Stimulated activated CD8-positive, alpha-beta memory T cell treated with anti-CD3 and anti-CD28 coated beads, Interleukin-2, amount 100 ng/mL, for 1 hour (primary cell): ENCODE data around the gene ALKAL2.

Experiments used
- DNase-seq, 2 donors: peaks; one replicate each; pipeline ENCODE4 v3.0.0-alpha.2; 2020; ENCODE audit warnings: low read depth in 2 of 2

Gene ALKAL2

DNA sequence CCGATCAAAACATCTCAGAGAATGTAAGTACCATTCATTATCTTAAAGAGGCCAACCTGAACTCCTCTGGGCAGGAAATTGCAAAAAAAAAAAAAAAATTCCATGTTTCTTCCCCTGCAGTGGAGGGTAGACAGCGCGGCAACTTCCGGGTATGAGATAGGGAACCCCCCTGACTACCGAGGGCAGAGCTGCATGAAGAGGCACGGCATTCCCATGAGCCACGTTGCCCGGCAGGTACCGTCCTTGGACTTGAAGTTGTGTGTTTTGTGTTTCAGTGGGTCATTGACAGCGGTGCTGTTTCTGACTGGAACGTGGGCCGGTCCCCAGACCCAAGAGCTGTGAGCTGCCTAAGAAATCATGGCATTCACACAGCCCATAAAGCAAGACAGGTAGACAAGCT lies 16.0 kb downstream of the ALKAL2 start:
- no peak for DNase-seq

- no peak for DNase-seq
Measured at GRCh38 chr2:270861-271260, 17.0 kb downstream of the ALKAL2 start.

DNA sequence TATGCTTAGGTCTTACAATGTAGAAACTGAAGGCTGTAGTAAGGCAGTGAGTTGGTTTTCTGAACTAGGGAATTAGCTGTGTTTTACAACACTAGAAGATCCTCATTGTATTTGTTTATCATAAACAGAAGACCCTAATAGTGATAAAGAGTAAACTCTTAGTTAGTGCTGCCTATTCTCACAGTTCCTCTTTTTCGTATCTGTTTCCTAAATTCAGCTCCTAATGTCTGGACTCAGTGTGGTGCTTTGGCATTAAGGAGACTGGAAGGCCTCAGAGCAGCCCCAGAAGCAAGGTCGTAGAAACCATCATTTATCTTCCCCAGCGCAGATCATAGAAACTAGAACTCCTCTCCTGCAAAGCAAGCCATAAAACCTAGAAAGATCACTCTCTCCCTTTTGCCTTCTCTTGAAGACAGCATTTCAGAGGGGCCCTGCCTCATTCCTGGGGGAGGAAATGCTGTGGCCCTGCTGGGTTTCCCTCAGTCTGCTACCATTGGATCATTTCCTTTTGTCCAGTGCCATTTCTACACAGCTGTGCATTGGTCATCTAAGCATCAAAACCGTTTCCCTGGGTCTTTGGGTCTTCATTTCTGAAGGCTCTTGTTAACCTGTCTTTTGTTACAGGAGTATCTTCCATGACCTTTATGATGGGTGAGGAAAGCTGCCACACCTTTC lies 18.4 kb downstream of the ALKAL2 start:
- no peak for DNase-seq

GRCh38 chr2:268323-268722 lies 19.6 kb downstream of the ALKAL2 start:
- no peak for DNase-seq

DNA sequence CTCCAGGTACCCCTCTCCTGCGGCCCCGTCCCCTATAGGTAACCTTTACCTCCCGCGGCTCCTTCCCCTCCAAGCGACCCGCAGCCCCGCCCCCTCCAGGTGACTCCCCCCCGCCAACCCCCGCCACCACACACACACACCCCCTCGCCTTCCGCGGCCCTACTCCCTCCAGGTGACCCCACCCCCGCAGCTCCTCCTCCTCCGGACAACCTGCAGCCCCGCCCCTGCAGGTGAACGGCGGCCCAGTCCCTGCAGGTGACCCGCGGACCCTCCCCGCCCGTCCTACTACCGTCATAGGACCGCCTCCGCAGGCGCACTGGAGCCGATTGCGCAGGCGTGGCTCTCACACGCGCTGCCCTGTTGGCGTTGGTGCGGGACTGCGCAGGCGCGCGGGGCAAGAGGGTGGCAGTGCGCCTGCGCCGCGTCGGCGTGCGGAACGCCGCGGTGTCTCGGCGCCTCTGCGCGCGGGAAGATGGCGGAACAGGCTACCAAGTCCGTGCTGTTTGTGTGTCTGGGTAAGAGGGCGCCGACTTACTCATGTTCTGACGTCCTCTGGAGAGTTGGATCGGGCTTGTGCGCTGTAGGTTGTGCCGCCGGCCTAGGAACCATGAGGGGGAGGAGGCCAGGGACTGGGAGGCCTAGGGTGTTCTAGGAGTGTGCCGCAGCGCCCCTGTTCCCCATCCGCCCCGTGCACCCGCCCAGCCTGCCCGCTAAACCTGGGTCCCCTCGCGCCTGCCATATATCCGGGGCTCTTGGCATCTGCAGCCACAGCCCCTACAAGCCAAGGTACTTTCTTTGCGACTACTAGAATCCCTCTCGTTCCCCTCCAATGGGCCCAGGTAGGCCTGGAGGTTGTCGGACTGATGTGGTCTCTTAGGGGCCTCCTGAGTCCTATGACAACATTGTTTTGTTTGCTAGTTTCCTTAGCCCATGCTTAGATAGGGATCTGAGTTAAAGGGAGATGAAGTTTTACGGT lies 23.1 kb downstream of the ALKAL2 start, which contains the start of gene ACP1:
Gene ACP1 (plus strand): TSS at position 455 of the 976 bp plus-strand sequence. CDS start 18 bp downstream, at position 473.
- DNase-seq = peak; percentile 87 to 92

GRCh38 chr2:263774-264492 lies 24.0 kb downstream of the ALKAL2 start, which contains the start of gene SH3YL1:
Gene SH3YL1, minus strand, starts transcription at chr2:264032. Its CDS starts 48 bp downstream, at chr2:263984.
- peak; percentile 13 to 35 for DNase-seq

- DNase-seq = no peak
Measured at GRCh38 chr2:263022-263738, 24.7 kb downstream of the ALKAL2 start.

GRCh38 chr2:262117-262516 lies 25.8 kb downstream of the ALKAL2 start:
- DNase-seq = no peak

GRCh38 chr2:260507-261161 lies 27.3 kb downstream of the ALKAL2 start:
- no peak for DNase-seq

DNA sequence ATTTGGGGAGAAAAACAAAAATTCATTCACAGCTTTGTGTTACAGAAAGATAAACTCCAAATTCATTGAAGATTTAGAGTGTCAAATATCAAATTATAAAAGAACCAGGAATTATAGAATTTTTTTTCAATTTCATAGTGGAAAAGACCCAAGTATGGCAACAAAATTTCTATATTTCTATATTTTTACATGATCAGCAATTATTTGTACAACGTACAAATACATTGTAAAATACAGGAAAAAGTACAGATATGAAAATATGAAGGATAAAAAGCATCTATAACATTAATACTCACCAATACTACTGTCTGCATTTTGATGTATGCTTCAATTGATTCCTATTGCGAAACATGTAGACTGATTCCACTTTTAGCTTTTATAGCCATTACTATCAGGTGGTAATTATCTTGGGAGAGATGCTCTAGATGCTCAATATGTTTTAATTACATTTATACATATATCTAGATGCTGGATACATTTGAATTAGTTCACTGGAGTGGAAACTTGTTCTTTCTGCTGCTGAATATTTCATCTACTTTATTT lies 28.0 kb downstream of the ALKAL2 start:
- DNase-seq = no peak

DNA sequence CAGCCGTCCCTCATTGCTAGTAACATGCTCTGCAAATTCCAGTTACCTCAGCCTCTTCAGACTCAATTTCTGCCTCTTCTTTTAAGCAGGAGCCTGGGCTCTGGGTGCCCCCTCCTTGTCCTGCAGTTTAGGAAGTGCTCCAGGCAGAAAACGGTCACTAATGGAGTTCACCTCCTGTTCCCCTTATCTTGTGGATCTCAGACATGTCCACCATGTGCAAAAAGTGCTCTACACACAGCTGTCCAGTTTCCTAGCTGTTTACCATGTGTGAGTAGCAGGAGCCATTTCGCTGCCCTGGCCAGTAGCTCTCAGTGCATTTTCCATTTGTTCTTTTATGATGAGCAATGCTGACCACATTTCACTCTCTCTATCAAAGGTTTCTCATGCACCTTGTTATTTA lies 29.0 kb downstream of the ALKAL2 start:
- no peak for DNase-seq

DNA sequence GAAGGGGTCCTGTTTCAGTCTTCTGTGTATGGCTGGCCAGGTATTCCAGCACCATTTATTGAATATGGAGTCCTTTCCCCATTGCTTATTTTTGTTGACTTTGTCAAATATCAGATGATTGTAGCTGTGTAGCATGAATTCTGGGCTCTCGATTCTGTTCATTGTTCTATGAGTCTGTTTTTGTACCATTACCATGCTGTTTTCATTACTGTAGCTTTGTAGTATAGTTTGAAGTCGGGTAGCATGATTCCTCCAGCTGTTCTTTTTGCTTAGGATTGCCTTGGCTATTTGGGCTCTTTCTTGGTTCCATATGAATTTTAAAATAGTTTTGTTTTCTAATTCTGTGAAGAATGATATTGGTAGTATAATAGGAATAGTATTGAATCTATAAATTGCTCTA lies 30.0 kb downstream of the ALKAL2 start:
- DNase-seq = no peak

- no peak for DNase-seq
Measured at GRCh38 chr2:257429-257828, 30.5 kb downstream of the ALKAL2 start.

- DNase-seq = no peak
Measured at GRCh38 chr2:256094-256493, 31.8 kb downstream of the ALKAL2 start.

GRCh38 chr2:255195-255594 lies 32.7 kb downstream of the ALKAL2 start:
- no peak for DNase-seq

DNA sequence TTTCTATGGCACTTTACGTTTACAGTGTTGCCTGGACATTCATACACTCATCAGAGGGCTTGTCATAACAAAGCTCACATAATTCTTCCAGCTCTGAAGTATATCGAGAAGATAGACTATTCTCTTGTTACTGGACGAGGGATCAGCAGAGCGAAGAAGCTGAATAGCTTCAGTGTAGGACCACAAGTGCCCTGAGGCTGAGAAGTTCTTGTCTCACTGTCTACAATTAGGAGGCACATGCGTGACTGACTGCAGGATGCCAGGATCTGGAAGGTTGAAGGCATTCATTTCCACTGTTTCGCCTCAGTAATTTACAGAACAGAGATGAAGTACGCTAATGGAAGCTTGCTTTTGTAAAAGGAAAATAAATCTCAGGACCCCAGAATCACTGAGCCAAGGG lies 33.6 kb downstream of the ALKAL2 start:
- no peak for DNase-seq

GRCh38 chr2:253202-253638 lies 34.7 kb downstream of the ALKAL2 start:
- no peak for DNase-seq

- no peak for DNase-seq
Measured at GRCh38 chr2:252001-252602, 35.8 kb downstream of the ALKAL2 start.

DNA sequence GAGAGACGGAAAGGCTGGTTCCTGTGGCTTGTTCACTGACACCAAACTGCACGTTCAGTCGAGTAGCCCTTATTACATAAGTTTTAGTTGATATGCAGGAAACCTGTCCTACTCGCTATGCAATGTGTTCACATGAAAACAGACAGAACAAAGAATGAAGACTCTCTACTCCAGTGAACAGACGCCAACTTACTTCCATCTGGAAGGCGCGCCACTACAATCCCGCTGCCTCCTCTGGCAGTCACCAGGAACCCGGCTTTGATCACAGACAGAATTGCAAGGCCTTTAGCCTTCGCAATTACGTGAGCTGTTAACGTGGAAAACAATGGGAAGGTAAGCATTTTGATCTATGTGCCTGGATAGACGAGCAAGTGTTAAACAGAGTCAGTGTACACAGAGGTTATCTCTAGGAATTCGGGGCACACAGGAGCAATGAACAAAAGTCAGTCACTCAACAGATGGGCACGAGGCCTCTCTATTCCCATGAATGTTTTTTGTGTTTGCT lies 38.3 kb downstream of the ALKAL2 start:
- no peak for DNase-seq

DNA sequence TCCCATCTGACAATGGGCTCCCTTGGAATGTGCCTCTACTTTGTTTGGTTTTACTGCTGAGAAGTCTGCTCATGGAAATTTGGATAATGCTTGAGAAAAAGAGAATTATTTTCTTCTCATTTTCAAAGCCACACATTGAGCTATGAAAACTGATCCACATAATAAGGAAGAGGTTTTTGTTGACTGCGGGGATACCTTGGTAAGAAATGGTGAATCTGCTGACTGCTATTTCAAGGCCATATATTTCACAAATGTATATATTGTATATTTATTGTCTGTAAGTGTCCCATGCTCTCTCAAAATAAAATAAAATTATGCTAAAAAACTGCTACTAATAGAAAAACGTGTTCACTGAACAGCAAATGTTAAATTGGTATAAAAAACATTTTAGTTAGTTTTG lies 39.2 kb downstream of the ALKAL2 start:
- no peak for DNase-seq
